Measurements from ENCODE around the gene RPS6KA3.
"Not testable (repeated sequence)": the region's sequence is repeated elsewhere in the genome, so short reads cannot be mapped to it uniquely, and the experiment has no call there.

The RPS6KA3 gene

DNA sequence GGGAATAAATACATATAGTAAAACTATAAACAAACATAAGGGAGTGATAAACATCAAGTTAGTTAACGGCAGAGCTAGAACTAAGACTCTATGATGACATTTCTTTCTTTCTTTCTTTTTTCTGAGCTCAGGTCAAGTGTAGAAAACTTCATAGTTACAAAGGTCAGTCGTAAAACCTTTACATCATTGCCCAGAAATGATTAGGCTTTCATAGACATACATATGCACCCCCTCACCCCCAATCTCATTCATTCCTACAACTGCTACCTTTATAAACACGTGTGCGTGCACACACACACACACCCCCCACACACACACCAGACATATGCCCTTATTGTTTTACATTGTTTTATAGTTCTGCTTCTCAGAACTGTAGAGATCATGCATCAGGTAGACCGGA is 130.8 kb downstream of the RPS6KA3 start:
- POLR2A ChIA-PET = no interaction called here
- CTCF ChIA-PET = no interaction called here
- TF ChIP-seq, protein P1, sequence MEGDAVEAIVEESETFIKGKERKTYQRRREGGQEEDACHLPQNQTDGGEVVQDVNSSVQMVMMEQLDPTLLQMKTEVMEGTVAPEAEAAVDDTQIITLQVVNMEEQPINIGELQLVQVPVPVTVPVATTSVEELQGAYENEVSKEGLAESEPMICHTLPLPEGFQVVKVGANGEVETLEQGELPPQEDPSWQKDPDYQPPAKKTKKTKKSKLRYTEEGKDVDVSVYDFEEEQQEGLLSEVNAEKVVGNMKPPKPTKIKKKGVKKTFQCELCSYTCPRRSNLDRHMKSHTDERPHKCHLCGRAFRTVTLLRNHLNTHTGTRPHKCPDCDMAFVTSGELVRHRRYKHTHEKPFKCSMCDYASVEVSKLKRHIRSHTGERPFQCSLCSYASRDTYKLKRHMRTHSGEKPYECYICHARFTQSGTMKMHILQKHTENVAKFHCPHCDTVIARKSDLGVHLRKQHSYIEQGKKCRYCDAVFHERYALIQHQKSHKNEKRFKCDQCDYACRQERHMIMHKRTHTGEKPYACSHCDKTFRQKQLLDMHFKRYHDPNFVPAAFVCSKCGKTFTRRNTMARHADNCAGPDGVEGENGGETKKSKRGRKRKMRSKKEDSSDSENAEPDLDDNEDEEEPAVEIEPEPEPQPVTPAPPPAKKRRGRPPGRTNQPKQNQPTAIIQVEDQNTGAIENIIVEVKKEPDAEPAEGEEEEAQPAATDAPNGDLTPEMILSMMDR (IDR thresholded peaks at IDR 0.05; ENCODE audit: control extremely low read depth, extremely low read depth, low read depth, missing control alignments) = no peak
- DNase-seq (ENCODE audit: extremely low spot score) = no peak

DNA sequence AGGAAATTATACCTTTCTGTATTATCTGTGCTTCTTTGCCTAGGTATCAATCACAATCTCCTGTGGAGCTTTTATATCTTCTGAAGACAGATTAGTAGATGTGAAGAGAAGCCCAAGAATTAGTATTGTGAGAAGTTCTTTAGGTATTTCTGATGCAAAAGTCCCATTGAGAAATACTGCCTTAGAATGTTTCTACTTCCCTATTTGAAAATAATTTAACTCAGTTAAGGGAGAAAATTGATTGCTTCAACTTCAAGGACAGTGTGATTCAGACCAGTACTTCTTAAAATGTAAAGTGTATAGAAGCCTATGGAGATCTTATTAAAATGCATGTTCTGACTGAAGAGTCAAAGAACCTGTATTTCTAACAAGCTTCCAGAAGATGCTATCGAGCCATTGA is 134.0 kb downstream of the RPS6KA3 start:
- DNase-seq (ENCODE audit: extremely low spot score) = no peak
- TF ChIP-seq, protein P1 (IDR thresholded peaks at IDR 0.05; ENCODE audit: control extremely low read depth, extremely low read depth, low read depth, missing control alignments) = no peak
- ChIA-PET CTCF (no interaction called here), POLR2A (interaction anchor here (0.7 kb wide), 1 partner anchor 10 kb away, joined by 3 read pairs; no protein-coding TSS in a partner anchor)

DNA sequence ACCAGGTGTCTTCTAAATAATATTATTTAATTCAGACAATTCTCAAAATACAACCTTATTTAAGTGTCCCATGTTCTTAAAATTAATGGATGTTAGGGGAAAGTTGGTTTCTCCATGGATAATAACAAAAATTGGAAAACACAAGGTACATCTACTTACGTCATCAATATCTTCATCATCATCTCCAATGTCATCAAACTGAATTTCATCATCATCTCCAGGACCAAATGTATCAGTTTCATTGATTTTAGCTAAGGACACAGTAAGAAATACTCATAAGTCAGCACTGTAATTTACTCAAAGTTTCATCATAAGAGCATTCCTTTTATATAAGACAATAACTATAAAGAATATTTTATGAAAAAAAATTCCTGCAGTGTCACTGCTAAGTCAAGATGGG is 136.4 kb downstream of the RPS6KA3 start:
- POLR2A ChIA-PET = no interaction called here
- TF ChIP-seq, protein P1 (IDR thresholded peaks at IDR 0.05; ENCODE audit: control extremely low read depth, extremely low read depth, low read depth, missing control alignments) = no peak
- CTCF ChIA-PET = no interaction called here
- DNase-seq (ENCODE audit: extremely low spot score) = no peak

DNA sequence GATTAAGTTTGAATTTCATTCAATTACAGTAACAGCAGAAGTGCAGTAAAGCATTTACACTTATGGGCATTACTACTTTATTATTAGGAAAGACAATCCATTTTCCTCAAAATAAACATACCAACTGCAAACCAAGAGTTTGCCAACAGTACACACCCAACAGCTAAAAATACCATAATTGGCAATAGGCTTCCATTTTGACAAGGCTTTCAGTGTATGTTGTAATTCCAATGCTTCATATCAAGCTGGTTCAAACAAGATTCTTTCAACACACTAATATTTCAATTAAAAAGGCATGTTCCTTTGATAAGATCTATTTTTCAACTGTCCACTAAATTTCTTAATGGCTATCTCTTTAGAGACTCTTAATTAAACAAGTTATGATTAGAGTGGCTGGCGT is 137.2 kb downstream of the RPS6KA3 start:
- DNase-seq (ENCODE audit: extremely low spot score) = no peak
- ChIA-PET POLR2A (no interaction called here), CTCF (no interaction called here)
- TF ChIP-seq, protein P1 (IDR thresholded peaks at IDR 0.05; ENCODE audit: control extremely low read depth, extremely low read depth, low read depth, missing control alignments) = no peak

DNA sequence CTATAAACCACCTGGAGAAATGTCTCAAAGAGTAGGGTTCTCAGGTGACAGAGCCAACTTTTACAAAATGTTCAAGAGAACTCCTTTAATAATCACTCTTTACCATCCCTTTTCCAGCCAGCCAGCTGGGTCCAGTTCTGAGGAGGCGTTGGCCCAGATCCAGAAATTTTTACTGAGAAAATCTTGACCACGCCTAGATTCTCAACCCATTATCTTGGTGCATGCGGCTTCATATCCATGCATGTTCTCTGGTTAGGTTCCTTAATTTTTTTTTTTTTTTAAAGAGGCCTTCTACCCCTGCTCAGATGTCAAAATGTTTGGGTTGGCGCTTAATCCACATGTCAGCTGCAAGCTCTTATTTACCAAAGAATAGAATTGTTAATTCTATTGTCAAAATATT is 138.0 kb downstream of the RPS6KA3 start:
- TF ChIP-seq, protein P1 (IDR thresholded peaks at IDR 0.05; ENCODE audit: control extremely low read depth, extremely low read depth, low read depth, missing control alignments) = no peak
- ChIA-PET POLR2A (no interaction called here), CTCF (no interaction called here)
- DNase-seq (ENCODE audit: extremely low spot score) = no peak

DNA sequence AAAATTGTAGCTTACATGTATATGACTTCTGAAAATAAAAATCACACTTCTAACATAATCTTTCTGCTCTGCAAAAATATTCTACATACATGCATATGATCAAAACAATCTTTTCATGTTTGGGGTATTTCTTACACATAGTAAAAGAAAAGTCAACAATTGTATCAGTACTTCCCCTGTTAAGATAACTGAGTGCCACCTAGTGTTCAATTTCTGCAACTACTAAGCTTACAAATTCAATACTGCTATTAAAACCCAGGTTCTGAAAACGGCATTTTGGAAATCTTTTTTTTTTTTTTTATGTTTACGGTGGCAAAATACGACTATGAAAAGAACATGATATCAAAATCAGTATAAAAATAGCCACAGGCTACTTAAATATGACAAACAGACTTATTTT is 139.3 kb downstream of the RPS6KA3 start:
- POLR2A ChIA-PET; DNase-seq (ENCODE audit: extremely low spot score); CTCF ChIA-PET: not testable (repeated sequence)

DNA sequence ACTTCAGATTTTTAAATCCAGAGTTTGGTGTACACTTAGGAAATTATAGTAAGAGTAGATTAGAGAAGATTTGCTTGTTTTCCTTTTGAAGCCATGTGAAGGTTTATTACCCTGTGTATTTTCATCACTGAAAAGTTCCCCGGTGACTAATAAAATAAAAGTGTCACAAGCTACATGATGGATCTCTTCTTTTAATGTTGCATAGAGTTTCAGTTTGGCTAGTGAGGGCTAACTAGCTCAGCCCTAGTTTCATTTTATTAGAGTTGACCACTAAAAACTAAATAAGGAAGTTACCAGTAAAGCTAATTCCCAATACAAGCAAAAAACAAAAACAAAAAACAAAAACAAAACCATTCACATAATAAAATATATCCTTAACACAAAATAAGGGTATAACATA is 139.9 kb downstream of the RPS6KA3 start:
- POLR2A ChIA-PET; CTCF ChIA-PET; DNase-seq (ENCODE audit: extremely low spot score): not testable (repeated sequence)

DNA sequence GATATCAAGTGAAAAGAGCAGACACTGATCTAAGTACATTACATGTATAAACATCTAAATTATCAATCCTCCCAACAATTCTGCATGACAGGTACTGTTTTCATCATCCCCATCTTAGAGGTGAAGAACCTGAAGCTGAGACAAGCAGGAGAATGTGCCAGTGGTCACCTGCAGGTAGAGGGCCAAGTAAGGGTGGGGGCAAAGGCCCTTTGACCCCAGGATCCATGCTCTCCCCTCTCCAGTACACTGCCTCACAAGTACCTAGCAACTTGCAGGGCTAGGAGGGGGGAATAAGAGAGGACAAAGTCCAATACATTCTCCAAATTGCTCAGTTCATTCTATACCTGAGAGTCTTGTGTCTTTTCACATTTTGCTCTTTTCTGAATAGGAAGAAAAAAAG is 141.7 kb downstream of the RPS6KA3 start:
- TF ChIP-seq, protein P1 (IDR thresholded peaks at IDR 0.05; ENCODE audit: control extremely low read depth, extremely low read depth, low read depth, missing control alignments) = no peak
- CTCF ChIA-PET = no interaction called here
- POLR2A ChIA-PET = no interaction called here
- DNase-seq (ENCODE audit: extremely low spot score) = no peak
